SK-N-SH (cell line): ENCODE results near the gene CDK8.

Experiments
- CTCF ChIP-seq: fragments of 200-600 bp; sonication (generic); IDR thresholded peaks from 2 replicates; pipeline ENCODE4 v1.6.1; 2017; ENCODE audit warnings: antibody characterized with exemption, mild to moderate bottlenecking, moderate library complexity
- RCOR1 ChIP-seq: fragments of 150-350 bp; IDR thresholded peaks from 2 replicates; pipeline ENCODE4 v1.6.1; 2017; ENCODE audit warnings: antibody characterized with exemption, low read length

GRCh38 chr13:26225896-26226617, 27.9 kb upstream of the CDK8 start:
- no peak for TF ChIP-seq CTCF
- no peak for TF ChIP-seq RCOR1
